ENCODE measurements around the gene HCN3.

Gene HCN3

GRCh38 chr1:155254228-155254713 is 23.0 kb upstream of the HCN3 start:
- DNase-seq (ENCODE audit: low read depth), result no peak

GRCh38 chr1:155254714-155255242 is 22.5 kb upstream of the HCN3 start:
- DNase-seq (ENCODE audit: low read depth), result no peak

GRCh38 chr1:155255243-155256007 is 21.8 kb upstream of the HCN3 start, which contains the start of gene ENTREP3:
Gene ENTREP3 (minus strand): TSS chr1:155255483. CDS start chr1:155254877, 606 bp downstream.
- DNase-seq (ENCODE audit: low read depth), result no peak

GRCh38 chr1:155256058-155256852 is 21.0 kb upstream of the HCN3 start:
- no peak for DNase-seq (ENCODE audit: low read depth)

GRCh38 chr1:155260276-155260675 is 17.0 kb upstream of the HCN3 start:
- no peak for DNase-seq (ENCODE audit: low read depth)

GRCh38 chr1:155261493-155261851 is 15.8 kb upstream of the HCN3 start:
- no peak for DNase-seq (ENCODE audit: low read depth)

GRCh38 chr1:155261852-155262673 is 15.2 kb upstream of the HCN3 start, which contains the start of gene SCAMP3:
Gene SCAMP3 (minus strand): TSS chr1:155262360. CDS start chr1:155262151, 209 bp downstream.
- DNase-seq (ENCODE audit: low read depth), result peak; percentile 95

- no peak for DNase-seq (ENCODE audit: low read depth)
Measured at GRCh38 chr1:155263067-155263466, 14.2 kb upstream of the HCN3 start.

- DNase-seq (ENCODE audit: low read depth), result no peak
Measured at GRCh38 chr1:155266553-155266952, 10.7 kb upstream of the HCN3 start.

GRCh38 chr1:155267373-155267772 is 9.9 kb upstream of the HCN3 start:
- DNase-seq (ENCODE audit: low read depth), result no peak

- no peak for DNase-seq (ENCODE audit: low read depth)
Measured at GRCh38 chr1:155268630-155269029, 8.6 kb upstream of the HCN3 start.

- DNase-seq (ENCODE audit: low read depth), result no peak
Measured at GRCh38 chr1:155269381-155269780, 7.9 kb upstream of the HCN3 start.

GRCh38 chr1:155272466-155273342 is 4.6 kb upstream of the HCN3 start:
- DNase-seq (ENCODE audit: low read depth), result no peak

- DNase-seq (ENCODE audit: low read depth), result no peak
Measured at GRCh38 chr1:155273343-155274245, 3.7 kb upstream of the HCN3 start, which contains the start of gene CLK2. Gene CLK2 (minus strand): TSS chr1:155273504. CDS start chr1:155270977, 2,527 bp downstream.

GRCh38 chr1:155277902-155278688 is 832 bp downstream of the HCN3 start:
- DNase-seq (ENCODE audit: low read depth), result no peak

GRCh38 chr1:155278689-155279160 is 1.5 kb downstream of the HCN3 start:
- no peak for DNase-seq (ENCODE audit: low read depth)

GRCh38 chr1:155279268-155279667 is 2.0 kb downstream of the HCN3 start:
- DNase-seq (ENCODE audit: low read depth), result no peak

- no peak for DNase-seq (ENCODE audit: low read depth)
Measured at GRCh38 chr1:155282488-155283091, 5.3 kb downstream of the HCN3 start.

Measured in GM04503 (cell line).